ENCODE results near the gene SRSF8. TPM values are rescaled to one million over a fixed set of nuclear protein-coding genes. Genes with fewer than 3 reads are reported as not detected.

SRSF8 gene
- total and polyA plus RNA-seq, 2 of the 4 experiments (the other 2 are of a cell fraction): 3.4 to 14.3 TPM

DNA sequence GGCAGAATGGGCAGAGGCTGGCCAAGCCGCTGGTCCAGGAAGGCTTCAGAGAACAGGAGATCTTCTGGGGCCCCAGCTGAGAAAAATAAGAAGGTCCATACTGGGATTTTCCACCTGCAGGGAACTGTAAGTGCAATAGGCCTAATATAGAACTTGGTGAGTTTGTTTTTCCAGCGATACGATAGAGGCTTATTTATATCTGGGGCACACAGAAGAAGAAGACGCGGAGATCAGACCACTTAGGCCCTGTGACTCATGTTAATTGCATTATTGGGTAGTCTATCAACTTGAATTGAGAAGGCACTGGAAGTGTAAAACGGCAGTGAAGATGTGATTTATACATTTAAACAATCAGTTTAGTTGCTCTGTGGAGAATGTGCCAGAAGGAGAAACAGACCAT lies 7.7 kb upstream of the SRSF8 start:
- Histone ChIP-seq H4K20me1 (ENCODE audit: insufficient read depth, low read length) (no peaks in the 10 kb centered on the region), H3K18ac (ENCODE audit: low read depth, low read length) (no peak overlapping the region), H2AK9ac (replicated peaks; ENCODE audit: low read depth, low read length, poor library complexity) (no peak overlapping the region), H3K9me1 (ENCODE audit: insufficient read depth, low read length) (0 out of 2 replicates have a peak, but pooled peaks cover 3% of the 10 kb centered on the region), H4K5ac (ENCODE audit: low read depth, low read length) (no peak overlapping the region), H4K8ac (ENCODE audit: low read depth in 2 of 2, low read length in 2 of 2) (no peak overlapping the region), H3K23ac (ENCODE audit: low read depth, low read length) (no peak overlapping the region), H3K9me3 (ENCODE audit: control insufficient read depth, insufficient read depth, low read length) (no peaks in the 10 kb centered on the region), H3K56ac (ENCODE audit: extremely low read depth, insufficient read depth, low read length) (no peak overlapping the region), H3K79me1 (ENCODE audit: low read depth in 1 of 2, low read length in 2 of 2) (no peaks in the 10 kb centered on the region), H3K36me3 (ENCODE audit: control insufficient read depth, insufficient read depth, low read length) (no peaks in the 10 kb centered on the region), H3K9ac (ENCODE audit: low read depth, low read length) (no peak overlapping the region), H2AFZ (replicated peaks; ENCODE audit: low read length, poor library complexity) (no peak overlapping the region), H3K27me3 (ENCODE audit: control insufficient read depth, insufficient read depth, low read length) (peaks cover 18% of the 10 kb centered on the region), H3K4ac (ENCODE audit: low read depth, low read length) (no peak overlapping the region), H2BK5ac (ENCODE audit: low read depth, low read length, poor library complexity, severe bottlenecking) (no peak overlapping the region), H3K4me3 (ENCODE audit: insufficient read depth, low read depth, low read length) (no peak overlapping the region), H2AK5ac (ENCODE audit: low read depth, low read length) (no peak overlapping the region), H3K4me1 (ENCODE audit: control insufficient read depth, insufficient read depth, low read length) (no peaks in the 10 kb centered on the region), H2BK15ac (ENCODE audit: low read depth, low read length) (no peak overlapping the region), H2BK20ac (ENCODE audit: low read depth, low read length) (no peak overlapping the region), H2BK120ac (ENCODE audit: low read depth, low read length) (no peak overlapping the region), H3K14ac (replicated peaks; ENCODE audit: low read depth, low read length) (no peak overlapping the region), H4K91ac (ENCODE audit: insufficient read depth, low read depth, low read length) (no peak overlapping the region), H3K4me2 (ENCODE audit: low read depth, low read length) (no peak overlapping the region), H3K27ac (ENCODE audit: insufficient read depth, low read length) (no peak overlapping the region)
- 78% methylated on average over 3 of the region's 6 CpGs; no CpG with 5 or more reads in 1 of the 2 experiments for WGBS, 2 experiments (ENCODE audit: extremely low coverage in 2 of 2, insufficient read length in 1 of 2)
- no peak for DNase-seq
- ChIA-PET POLR2A (ENCODE audit: unreplicated experiment) (no interaction called here), CTCF (interaction anchor here (3.7 kb wide), 1 partner anchor 8 kb away, joined by 16 read pairs; the partner anchor contains the start of gene SRSF8)
- ATAC-seq (ENCODE audit: low read depth): no peak
- TF ChIP-seq, protein P1, sequence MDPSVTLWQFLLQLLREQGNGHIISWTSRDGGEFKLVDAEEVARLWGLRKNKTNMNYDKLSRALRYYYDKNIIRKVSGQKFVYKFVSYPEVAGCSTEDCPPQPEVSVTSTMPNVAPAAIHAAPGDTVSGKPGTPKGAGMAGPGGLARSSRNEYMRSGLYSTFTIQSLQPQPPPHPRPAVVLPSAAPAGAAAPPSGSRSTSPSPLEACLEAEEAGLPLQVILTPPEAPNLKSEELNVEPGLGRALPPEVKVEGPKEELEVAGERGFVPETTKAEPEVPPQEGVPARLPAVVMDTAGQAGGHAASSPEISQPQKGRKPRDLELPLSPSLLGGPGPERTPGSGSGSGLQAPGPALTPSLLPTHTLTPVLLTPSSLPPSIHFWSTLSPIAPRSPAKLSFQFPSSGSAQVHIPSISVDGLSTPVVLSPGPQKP (IDR thresholded peaks at IDR 0.05; ENCODE audit: borderline replicate concordance, low read depth, low read length): no peak
- TF ChIP-seq CEBPB (IDR thresholded peaks at IDR 0.05; ENCODE audit: low read depth, low read length) (no peak), CHD1 (IDR thresholded peaks at IDR 0.05; ENCODE audit: low read depth, low read length) (no peak), MXI1 (IDR thresholded peaks at IDR 0.05; ENCODE audit: borderline replicate concordance, low read depth, low read length) (no peak), RFX5 (IDR thresholded peaks at IDR 0.05; ENCODE audit: low read depth, low read length) (no peak)
- TF ChIP-seq, protein P2, sequence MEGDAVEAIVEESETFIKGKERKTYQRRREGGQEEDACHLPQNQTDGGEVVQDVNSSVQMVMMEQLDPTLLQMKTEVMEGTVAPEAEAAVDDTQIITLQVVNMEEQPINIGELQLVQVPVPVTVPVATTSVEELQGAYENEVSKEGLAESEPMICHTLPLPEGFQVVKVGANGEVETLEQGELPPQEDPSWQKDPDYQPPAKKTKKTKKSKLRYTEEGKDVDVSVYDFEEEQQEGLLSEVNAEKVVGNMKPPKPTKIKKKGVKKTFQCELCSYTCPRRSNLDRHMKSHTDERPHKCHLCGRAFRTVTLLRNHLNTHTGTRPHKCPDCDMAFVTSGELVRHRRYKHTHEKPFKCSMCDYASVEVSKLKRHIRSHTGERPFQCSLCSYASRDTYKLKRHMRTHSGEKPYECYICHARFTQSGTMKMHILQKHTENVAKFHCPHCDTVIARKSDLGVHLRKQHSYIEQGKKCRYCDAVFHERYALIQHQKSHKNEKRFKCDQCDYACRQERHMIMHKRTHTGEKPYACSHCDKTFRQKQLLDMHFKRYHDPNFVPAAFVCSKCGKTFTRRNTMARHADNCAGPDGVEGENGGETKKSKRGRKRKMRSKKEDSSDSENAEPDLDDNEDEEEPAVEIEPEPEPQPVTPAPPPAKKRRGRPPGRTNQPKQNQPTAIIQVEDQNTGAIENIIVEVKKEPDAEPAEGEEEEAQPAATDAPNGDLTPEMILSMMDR (conservative IDR thresholded peaks at IDR 0.05; ENCODE audit: low read depth, low read length): no peak
- no TSS peak for BruUV-seq (replicated peaks)
- intact Hi-C loops (cut with micrococcal nuclease): no loop called here
- in situ Hi-C loops (cut with MboI; ENCODE audit: low sequenced_read_pairs): loop anchor here (25.0 kb wide), 1 partner anchor 1378 kb away; no protein-coding TSS in a partner anchor
- dilution Hi-C loops (cut with HindIII; ENCODE audit: low sequenced_read_pairs, unreplicated experiment): no loop called here
